Endothelial cell of umbilical vein (primary cell): ENCODE results near the gene LGR6. TPM values are rescaled to one million over a fixed set of nuclear protein-coding genes. Genes with fewer than 3 reads are reported as not detected.

Experiments
- BruUV-seq: library from RNA; stranded (reverse); fragments of 400-500 nt; replicated peaks from 2 replicates; lab custom pipeline; 2021; lab: Mats Ljungman, UMichigan
- CTCF ChIA-PET: fragments of 300-600, 350-600 bp; sonication (Branson Sonifier 250); formaldehyde crosslinking; loops from one replicate; lab custom pipeline; 2021; ENCODE audit warnings: antibody characterized with exemption, inconsistent platforms; lab: Charles Lee
- POLR2A ChIA-PET: fragments of 300-600, 350-600 bp; sonication (Branson Sonifier 250); formaldehyde crosslinking; loops from one replicate; lab custom pipeline; 2021; ENCODE audit warnings: antibody characterized with exemption, inconsistent platforms; lab: Charles Lee
- DNase-seq: peaks from one replicate; pipeline ENCODE4 v3.0.0-alpha.2; 2011; ENCODE audit warnings: low read depth, low spot score
- FAIRE-seq: peaks from 2 replicates; lab custom pipeline; 2011; peaks lifted over from hg19 to GRCh38; lab: Jason Lieb, UNC
- H2AFZ ChIP-seq: 2 replicates; pipeline ENCODE4 v1.6.0; 2012; ENCODE audit warnings: low read depth, low read length, control low read depth, inconsistent platforms
- H3K27ac ChIP-seq: 2 replicates; pipeline ENCODE4 v1.5.1; 2011; ENCODE audit warnings: low read depth, mild to moderate bottlenecking, control low read depth, low read length, moderate library complexity; ENCODE audit not compliant: insufficient read depth
- H3K27me3 ChIP-seq, 2 experiments: 2 replicates each; pipeline versions ENCODE4 v1.6.0 to v1.6.1; 2011; ENCODE audit warnings: low read length in 2 of 2, mixed read lengths in 1 of 2; ENCODE audit not compliant: control insufficient read depth in 2 of 2, insufficient read depth in 2 of 2
- H3K36me3 ChIP-seq, 2 experiments: 2 replicates in 1 of 2; 3 replicates in 1 of 2; pipeline ENCODE4 v1.5.1; 2011; ENCODE audit warnings: low read length in 2 of 2, mild to moderate bottlenecking in 1 of 2, moderate library complexity in 1 of 2; ENCODE audit not compliant: control insufficient read depth in 2 of 2, insufficient read depth in 2 of 2; ENCODE audit errors: extremely low read depth in 1 of 2
- H3K4me1 ChIP-seq: 3 replicates; pipeline ENCODE4 v1.5.1; 2011; ENCODE audit warnings: mild to moderate bottlenecking, low read length; ENCODE audit not compliant: control insufficient read depth, insufficient read depth; ENCODE audit errors: extremely low read depth
- H3K4me2 ChIP-seq: 2 replicates; pipeline ENCODE4 v1.6.1; 2011; ENCODE audit warnings: low read length, control low read depth, mixed read lengths; ENCODE audit not compliant: insufficient read depth
- H3K4me3 ChIP-seq, 3 experiments: fragments of 200-600 bp in 1 of 3; sonication (generic), shearing (Covaris generic) in 1 of 3; replicated peaks in 1 of 3; 2 replicates each; pipeline ENCODE4 v1.5.1; 2011 to 2016; ENCODE audit warnings: control low read depth in 3 of 3, low read length in 3 of 3, mild to moderate bottlenecking in 2 of 3, inconsistent platforms in 1 of 3, low read depth in 1 of 3, moderate library complexity in 1 of 3; ENCODE audit not compliant: insufficient read depth in 1 of 3
- H3K79me2 ChIP-seq: 2 replicates; pipeline ENCODE4 v1.6.0; 2012; ENCODE audit warnings: low read length, inconsistent platforms; ENCODE audit not compliant: control insufficient read depth, insufficient read depth
- H3K9ac ChIP-seq: replicated peaks from 2 replicates; pipeline ENCODE3; 2011; ENCODE audit warnings: low read length, control low read depth; ENCODE audit not compliant: insufficient read depth; ENCODE audit errors: extremely low read depth
- H3K9me1 ChIP-seq: replicated peaks from 3 replicates; pipeline ENCODE4 v1.6.0; 2011; ENCODE audit warnings: mild to moderate bottlenecking, low read length; ENCODE audit not compliant: control insufficient read depth, insufficient read depth; ENCODE audit errors: extremely low read depth
- H3K9me3 ChIP-seq: replicated peaks from 2 replicates; pipeline ENCODE4 v1.5.1; 2012; ENCODE audit warnings: low read length, inconsistent platforms; ENCODE audit not compliant: control insufficient read depth, insufficient read depth
- H4K20me1 ChIP-seq: replicated peaks from 2 replicates; pipeline ENCODE3; 2011; ENCODE audit warnings: mild to moderate bottlenecking, low read length; ENCODE audit not compliant: control insufficient read depth, insufficient read depth; ENCODE audit errors: extremely low read depth
- CTCF ChIP-seq, 2 donors: IDR thresholded peaks; 1 replicate in 1 of 2; 2 replicates in 1 of 2; pipeline ENCODE4 v1.5.1; 2011; ENCODE audit warnings: low read length in 2 of 2, mild to moderate bottlenecking in 2 of 2, moderate library complexity in 2 of 2, control low read depth in 1 of 2, inconsistent platforms in 1 of 2, low read depth in 1 of 2; ENCODE audit not compliant: insufficient read depth in 1 of 2; ENCODE audit errors: extremely low read depth in 1 of 2
- EZH2 ChIP-seq: IDR thresholded peaks from 2 replicates; pipeline ENCODE4 v1.6.1; 2012; ENCODE audit warnings: borderline replicate concordance, low read depth, mild to moderate bottlenecking, moderate library complexity, low read length, inconsistent platforms; ENCODE audit not compliant: severe bottlenecking
- FOS ChIP-seq: IDR thresholded peaks from 2 replicates; pipeline ENCODE4 v1.6.1; 2011; ENCODE audit warnings: mild to moderate bottlenecking, low read length, moderate library complexity, borderline replicate concordance; ENCODE audit not compliant: insufficient read depth
- GATA2 ChIP-seq: IDR thresholded peaks from 2 replicates; pipeline ENCODE4 v1.7.0; 2011; ENCODE audit warnings: low read depth, mild to moderate bottlenecking, moderate library complexity, mixed read lengths, low read length; ENCODE audit not compliant: insufficient read length, insufficient read depth
- JUN ChIP-seq: IDR thresholded peaks from 2 replicates; pipeline ENCODE4 v1.6.1; 2011; ENCODE audit warnings: borderline replicate concordance, low read depth; ENCODE audit not compliant: insufficient read length, insufficient read depth
- MAX ChIP-seq: IDR thresholded peaks from 2 replicates; pipeline ENCODE4 v1.6.1; 2011; ENCODE audit not compliant: insufficient read depth, insufficient read length
- MYC ChIP-seq: IDR thresholded peaks from one replicate; pipeline ENCODE4 v1.6.1; 2011; ENCODE audit warnings: mild to moderate bottlenecking, low read depth, low read length
- POLR2A ChIP-seq: IDR thresholded peaks from 2 replicates; pipeline ENCODE4 v1.6.1; 2012; ENCODE audit warnings: low read depth, mild to moderate bottlenecking, control low read depth, low read length
- POLR2AphosphoS5 ChIP-seq: IDR thresholded peaks from 2 replicates; pipeline ENCODE4 v1.6.1; 2012; ENCODE audit warnings: low read depth, mild to moderate bottlenecking, control low read depth, low read length, moderate library complexity; ENCODE audit not compliant: insufficient read depth
- dilution Hi-C: fragments of 300-500 bp; cut with MboI; formaldehyde crosslinking; loops from one replicate; pipeline ENCODE4 v1.15.0; 2019; ENCODE audit warnings: low sequenced_read_pairs; ENCODE audit not compliant: extremely low pct_ligation_motif_present
- intact Hi-C: fragments of 100-400 bp; cut with micrococcal nuclease; formaldehyde crosslinking; loops from one replicate; pipeline ENCODE4 v1.10.0; 2022
- polyA plus RNA-seq, 4 experiments: library from polyadenylated mRNA; depleted of rRNA in 3 of 4; stranded (reverse) in 3 of 4; unstranded in 1 of 4; fragments of >200 nt; gene quantifications; 2 replicates each; pipeline versions ENCODE4 v1.2.1 to v1.2.3, GENCODE V29; 2011 to 2012; ENCODE audit warnings: missing spikeins in 1 of 4
- total RNA-seq: library from RNA; stranded (reverse); gene quantifications from 2 replicates; pipeline ENCODE4 v1.2.3, GENCODE V29; 2021

LGR6 gene
- total and polyA plus RNA-seq, 2 donors (not counting 3 experiments of a cell fraction or from before 2014, with no cell fraction given): not detected

GRCh38 chr1:202233171-202233570 is 39.6 kb downstream of the LGR6 start:
- dilution Hi-C loops: no loop called here
- CTCF ChIA-PET: no interaction called here

More at GRCh38 chr1:202233171-202233570, 39.6 kb downstream of the LGR6 start:
- H3K4me2 ChIP-seq: no peak overlapping the region
- POLR2A ChIA-PET: no interaction called here
- H2AFZ ChIP-seq: no peak overlapping the region
- no peaks in the 10 kb centered on the region for H3K36me3 ChIP-seq
- TF ChIP-seq MYC (no peak), GATA2 (no peak), EZH2 (no peak), CTCF (IDR thresholded peaks at IDR 0.05; ENCODE audit: extremely low read depth in 1 of 2, insufficient read depth in 1 of 2, low read depth in 1 of 2, low read length in 2 of 2) (no peak), FOS (no peak), MAX (no peak), POLR2A (no peak), JUN (no peak), POLR2AphosphoS5 (no peak)
- intact Hi-C loops: no loop called here
- H3K79me2 ChIP-seq: no peaks in the 10 kb centered on the region
- FAIRE-seq: no peak
- no peaks in the 10 kb centered on the region for H3K9me1 ChIP-seq
- H3K4me1 ChIP-seq: peaks cover 13% of the 10 kb centered on the region
- H3K9me3 ChIP-seq: no peaks in the 10 kb centered on the region
- H3K4me3 ChIP-seq: no peak overlapping the region
- H3K9ac ChIP-seq: no peak overlapping the region
- DNase-seq: no peak
- H4K20me1 ChIP-seq: no peaks in the 10 kb centered on the region
- H3K27ac ChIP-seq: no peak overlapping the region
- BruUV-seq: no TSS peak
- peaks cover 4 to 7% of the 10 kb centered on the region in 2 experiments for H3K27me3 ChIP-seq
